ENCODE results near the gene MED13L.
"Not testable (repeated sequence)": the region's sequence is repeated elsewhere in the genome, so short reads cannot be mapped to it uniquely, and the experiment has no call there.

MED13L gene

DNA sequence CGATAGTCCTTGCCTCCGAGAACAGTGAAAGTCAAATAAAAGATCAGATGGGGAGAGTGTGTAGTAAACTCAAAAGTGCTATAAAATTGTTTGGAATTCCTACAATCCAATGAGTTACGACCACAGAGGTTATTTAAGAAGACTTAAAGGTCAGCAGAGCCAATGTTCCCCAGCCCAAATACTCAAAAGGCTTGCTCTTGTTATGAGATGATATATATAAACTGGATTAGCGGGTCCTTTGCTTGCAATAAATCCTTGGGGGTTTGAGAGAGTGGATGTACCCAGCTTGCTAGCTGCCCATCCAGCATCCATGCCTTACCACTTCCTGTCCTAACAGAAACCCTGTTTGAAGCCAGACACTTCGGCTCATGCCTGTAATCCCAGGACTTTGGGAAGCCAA, 29.0 kb upstream of the MED13L start:
- no peak overlapping the region for H3K4me3 ChIP-seq (ENCODE audit: low read length)
- DNase-seq (ENCODE audit: low read depth, low spot score) = no peak

GRCh38 chr12:116304621-116305020, 27.1 kb upstream of the MED13L start:
- H3K4me3 ChIP-seq (ENCODE audit: low read length) = no peak overlapping the region
- DNase-seq (ENCODE audit: low read depth, low spot score) = no peak

GRCh38 chr12:116303929-116304328, 26.4 kb upstream of the MED13L start:
- no peak for DNase-seq (ENCODE audit: low read depth, low spot score)
- no peak overlapping the region for H3K4me3 ChIP-seq (ENCODE audit: low read length)

DNA sequence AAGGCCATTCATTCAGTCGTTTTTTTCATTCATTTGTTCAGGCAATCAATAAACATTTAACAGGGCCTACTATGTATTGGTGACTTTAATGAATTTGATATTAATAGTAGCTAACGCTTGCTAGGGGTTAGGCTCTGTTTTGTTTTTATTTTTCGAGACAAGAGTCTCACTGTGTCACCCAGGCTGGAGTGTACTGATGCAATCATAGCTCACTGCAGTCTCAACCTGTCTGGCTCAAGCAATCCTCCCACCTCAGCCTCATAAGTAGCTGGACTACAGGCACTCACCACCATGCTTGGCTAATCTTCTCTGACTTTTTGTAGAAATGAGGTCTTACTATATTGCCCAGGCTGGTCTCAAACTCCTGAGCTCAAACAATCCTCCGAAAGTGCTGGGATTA, 25.6 kb upstream of the MED13L start:
- DNase-seq (ENCODE audit: low read depth, low spot score) = no peak
- H3K4me3 ChIP-seq (ENCODE audit: low read length) = no peak overlapping the region

GRCh38 chr12:116302166-116303058, 24.9 kb upstream of the MED13L start:
- no peak overlapping the region for H3K4me3 ChIP-seq (ENCODE audit: low read length)
- no peak for DNase-seq (ENCODE audit: low read depth, low spot score)

DNA sequence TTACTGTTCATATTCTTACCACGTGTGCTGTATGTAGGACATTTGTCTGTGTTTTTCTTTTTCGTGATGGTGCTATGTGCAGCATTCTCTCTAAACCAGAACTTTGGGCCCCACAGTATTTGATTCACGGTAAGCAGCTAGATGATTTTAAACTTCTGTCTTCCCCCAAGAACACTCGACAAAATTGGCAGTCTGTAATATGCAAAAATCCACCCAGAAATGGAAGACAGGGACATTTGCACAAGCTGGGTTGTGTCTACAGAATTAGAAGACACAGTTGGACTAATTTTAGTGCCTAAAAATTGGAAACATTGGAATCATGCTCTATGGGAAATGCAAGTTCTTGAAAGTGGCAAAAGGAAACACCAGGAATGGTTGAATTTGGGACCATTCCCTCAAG, 24.1 kb upstream of the MED13L start:
- no peak overlapping the region for H3K4me3 ChIP-seq (ENCODE audit: low read length)
- DNase-seq (ENCODE audit: low read depth, low spot score) = no peak

DNA sequence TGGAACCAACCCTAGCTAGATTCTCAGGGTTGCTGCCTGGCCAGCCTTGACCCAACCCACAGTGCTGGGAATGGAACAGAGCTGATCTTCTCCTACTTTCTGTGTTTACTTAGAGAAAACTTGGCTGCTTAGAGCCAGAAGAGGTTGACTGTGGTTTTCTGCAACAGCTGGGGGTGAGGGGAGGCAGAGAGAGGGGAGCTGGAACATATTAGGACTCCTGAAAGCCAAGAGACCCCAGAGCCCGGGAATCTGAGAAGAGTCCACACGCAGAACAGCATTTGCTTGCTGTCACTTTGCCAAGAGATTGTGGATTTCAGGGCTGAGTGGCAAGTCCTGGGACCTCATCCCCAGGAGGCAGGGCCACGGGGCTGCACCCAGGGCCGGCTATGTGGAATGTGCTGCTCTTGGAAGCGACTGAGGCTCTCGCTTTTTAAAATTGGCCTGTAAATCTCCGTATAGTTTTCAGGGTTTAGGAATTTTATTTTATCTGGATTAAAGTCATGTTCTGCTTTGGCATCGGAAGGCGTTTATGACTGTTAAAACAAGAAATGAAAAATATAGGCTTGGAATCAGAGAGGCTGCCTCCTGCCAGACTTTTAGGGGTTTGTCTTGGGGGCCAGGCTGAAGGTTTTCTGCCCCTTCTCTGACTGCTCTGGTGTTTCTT, 22.3 kb upstream of the MED13L start:
- no peak for DNase-seq (ENCODE audit: low read depth, low spot score)
- H3K4me3 ChIP-seq (ENCODE audit: low read length) = no peak overlapping the region

DNA sequence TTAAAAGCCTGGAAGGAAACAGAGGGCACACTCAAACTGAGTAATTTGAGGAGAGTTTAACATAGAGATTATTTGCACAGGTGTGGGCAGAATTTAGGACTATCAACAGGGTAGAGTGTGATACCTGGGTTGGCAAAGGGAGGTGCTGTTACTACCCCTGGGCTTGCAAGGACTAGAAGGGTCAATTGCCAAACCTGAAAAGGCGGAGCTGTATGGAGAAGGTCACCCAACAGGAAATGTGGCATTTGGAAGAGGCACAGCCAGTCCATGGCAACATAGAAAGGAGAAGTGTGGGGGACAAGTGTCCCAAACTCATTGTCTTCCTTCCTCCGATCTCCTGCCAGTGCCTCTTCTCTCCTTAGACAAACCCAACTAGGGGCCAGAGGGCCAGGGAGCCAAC, 21.6 kb upstream of the MED13L start:
- DNase-seq (ENCODE audit: low read depth, low spot score) = no peak
- no peak overlapping the region for H3K4me3 ChIP-seq (ENCODE audit: low read length)

- no peak overlapping the region for H3K4me3 ChIP-seq (ENCODE audit: low read length)
- no peak for DNase-seq (ENCODE audit: low read depth, low spot score)
Observed at GRCh38 chr12:116298578-116298977, 21.1 kb upstream of the MED13L start.

GRCh38 chr12:116297224-116297834, 19.8 kb upstream of the MED13L start:
- DNase-seq (ENCODE audit: low read depth, low spot score) = no peak
- H3K4me3 ChIP-seq (ENCODE audit: low read length) = no peak overlapping the region

DNA sequence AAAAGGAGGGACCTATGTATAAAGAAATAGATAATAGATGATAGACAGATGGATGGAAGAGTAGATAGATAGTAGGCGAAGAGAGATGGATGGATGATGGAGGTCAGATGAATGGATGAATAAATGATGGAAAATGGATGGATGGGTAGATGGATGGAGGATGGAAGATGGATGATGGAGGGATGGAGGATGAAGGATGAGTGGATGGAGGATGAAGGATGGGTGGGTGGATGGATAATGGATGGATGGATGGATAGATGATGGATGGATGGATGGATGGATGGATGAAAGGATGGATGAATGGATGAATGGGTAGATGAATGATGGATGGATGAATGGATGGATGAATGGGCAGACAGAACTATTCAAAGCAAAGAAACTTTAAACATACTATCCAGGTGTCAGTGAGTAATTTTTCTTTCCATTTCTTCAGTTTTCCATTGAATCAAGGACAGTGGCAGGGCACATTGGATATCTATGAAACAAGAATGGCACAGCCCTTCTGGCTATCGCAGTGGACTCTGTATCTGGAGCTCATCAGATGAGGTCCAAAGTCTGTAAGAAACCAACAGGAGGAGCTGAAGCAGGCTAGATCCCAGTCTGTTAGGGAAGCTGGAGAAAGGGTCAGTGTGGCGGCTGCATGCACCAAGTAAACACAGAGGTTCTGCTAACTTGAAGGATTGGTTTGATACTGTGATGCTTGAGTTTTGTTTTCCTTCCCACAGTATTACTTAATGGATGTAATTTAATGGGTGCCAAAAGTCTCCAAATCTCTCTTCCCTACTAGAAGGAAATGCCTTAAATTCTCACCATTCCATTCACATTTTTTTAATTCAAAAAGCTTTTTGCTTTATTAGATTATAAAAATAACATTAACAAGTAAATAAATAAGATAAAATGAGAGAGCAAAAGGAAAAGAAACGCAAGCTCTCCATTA, 18.1 kb upstream of the MED13L start:
- DNase-seq (ENCODE audit: low read depth, low spot score) = no peak
- H3K4me3 ChIP-seq (ENCODE audit: low read length) = no peak overlapping the region

DNA sequence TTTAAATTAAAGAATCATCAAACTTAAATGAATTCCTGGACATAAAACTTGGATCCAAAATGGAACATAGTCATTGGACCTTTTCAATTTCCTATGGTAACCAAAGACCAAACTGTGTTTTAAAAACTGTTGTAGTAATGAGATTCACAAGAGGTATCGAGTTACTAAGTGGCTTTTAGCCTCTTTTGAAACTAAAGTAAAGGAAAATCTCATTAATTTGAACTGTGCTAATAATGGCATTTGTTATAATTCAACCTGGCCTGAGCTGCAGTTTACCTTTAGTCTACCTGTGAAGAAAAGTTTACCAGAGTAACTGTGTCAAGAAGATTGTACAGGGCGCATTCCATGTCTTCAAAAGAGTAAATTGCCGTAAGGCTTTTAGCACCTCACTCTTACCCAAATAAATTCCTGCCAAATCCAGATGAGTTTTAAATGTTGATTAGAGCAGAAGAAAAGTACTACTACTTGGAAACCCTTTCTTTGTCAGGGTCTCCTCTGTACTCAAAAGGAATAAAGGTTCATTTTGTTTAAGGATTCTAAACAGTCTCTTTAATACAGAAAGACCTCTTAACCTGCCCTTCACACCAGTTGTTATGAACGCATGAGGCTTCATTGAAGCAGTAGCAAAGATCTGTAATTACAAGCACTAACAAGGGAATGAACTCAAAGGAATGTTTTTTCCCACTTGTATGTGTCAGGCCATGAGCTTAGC, 17.1 kb upstream of the MED13L start:
- H3K4me3 ChIP-seq (ENCODE audit: low read length) = no peak overlapping the region
- DNase-seq (ENCODE audit: low read depth, low spot score) = no peak

GRCh38 chr12:116293687-116294453, 16.4 kb upstream of the MED13L start:
- DNase-seq (ENCODE audit: low read depth, low spot score) = no peak
- H3K4me3 ChIP-seq (ENCODE audit: low read length) = no peak overlapping the region

DNA sequence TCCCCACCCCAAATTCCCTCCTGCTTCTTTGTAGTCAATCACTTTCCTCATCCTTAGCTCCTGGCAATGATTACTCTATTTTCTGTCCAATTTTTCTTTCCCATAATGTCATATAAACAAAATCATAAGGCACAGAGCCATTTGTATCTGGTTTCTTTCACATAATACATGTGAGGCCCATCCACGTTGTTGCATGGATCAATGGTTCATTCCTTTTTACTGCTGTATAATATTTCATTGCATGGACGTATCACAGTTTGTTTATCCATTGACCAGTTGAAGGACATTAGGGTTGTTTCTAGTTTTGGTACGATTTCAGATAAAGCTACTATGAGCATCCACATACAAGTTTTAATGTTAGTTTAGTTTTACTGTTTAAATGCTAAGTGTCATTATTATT, 13.7 kb upstream of the MED13L start:
- DNase-seq (ENCODE audit: low read depth, low spot score) = no peak
- no peak overlapping the region for H3K4me3 ChIP-seq (ENCODE audit: low read length)

DNA sequence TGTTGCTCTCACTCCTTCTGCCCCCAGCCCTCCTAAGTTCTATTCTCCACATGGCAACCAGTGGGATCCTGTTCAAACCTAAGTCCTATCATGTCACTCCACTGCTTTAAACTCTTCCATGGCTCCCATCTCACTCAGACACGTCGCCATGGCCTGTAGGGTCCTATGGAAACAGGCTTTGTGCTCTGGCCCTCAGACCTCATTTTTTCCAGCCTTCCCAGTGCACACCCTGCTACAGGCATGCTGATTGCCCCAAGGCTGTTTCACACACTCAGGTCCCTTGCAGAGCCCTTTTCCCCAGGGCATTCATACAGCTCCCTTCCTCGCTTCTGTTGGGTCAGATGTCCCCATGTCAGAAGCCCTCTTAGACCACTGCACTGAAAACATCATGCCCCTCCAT, 11.2 kb upstream of the MED13L start:
- H3K4me3 ChIP-seq (ENCODE audit: low read length) = no peak overlapping the region
- no peak for DNase-seq (ENCODE audit: low read depth, low spot score)

- no peak overlapping the region for H3K4me3 ChIP-seq (ENCODE audit: low read length)
- DNase-seq (ENCODE audit: low read depth, low spot score) = no peak
Observed at GRCh38 chr12:116287842-116288301, 10.4 kb upstream of the MED13L start.

DNA sequence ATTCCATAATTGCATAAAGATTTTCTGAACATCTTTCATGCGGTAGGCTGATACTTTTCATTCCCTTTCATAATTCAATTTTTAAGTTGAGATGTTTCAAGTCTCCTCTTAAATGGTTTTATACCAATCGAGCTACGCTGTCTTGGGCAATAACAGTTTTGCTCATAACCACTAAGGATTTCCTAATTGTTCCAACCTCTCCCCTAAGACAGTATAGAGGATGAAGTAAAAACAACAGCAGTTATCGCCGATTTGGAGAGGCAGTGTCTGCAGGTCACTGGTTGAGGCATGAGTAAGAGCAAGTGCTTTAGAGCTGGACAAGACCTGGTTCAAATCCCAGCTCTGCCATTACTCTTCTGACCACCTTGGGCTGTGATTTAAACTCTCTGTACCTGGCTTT, 6.9 kb upstream of the MED13L start:
- H3K4me3 ChIP-seq (ENCODE audit: low read length) = no peak overlapping the region
- DNase-seq (ENCODE audit: low read depth, low spot score) = no peak

GRCh38 chr12:116283881-116284280, 6.4 kb upstream of the MED13L start:
- not testable (repeated sequence) for H3K4me3 ChIP-seq (ENCODE audit: low read length); DNase-seq (ENCODE audit: low read depth, low spot score)
